ENCODE results near the gene VEZT.

DNA sequence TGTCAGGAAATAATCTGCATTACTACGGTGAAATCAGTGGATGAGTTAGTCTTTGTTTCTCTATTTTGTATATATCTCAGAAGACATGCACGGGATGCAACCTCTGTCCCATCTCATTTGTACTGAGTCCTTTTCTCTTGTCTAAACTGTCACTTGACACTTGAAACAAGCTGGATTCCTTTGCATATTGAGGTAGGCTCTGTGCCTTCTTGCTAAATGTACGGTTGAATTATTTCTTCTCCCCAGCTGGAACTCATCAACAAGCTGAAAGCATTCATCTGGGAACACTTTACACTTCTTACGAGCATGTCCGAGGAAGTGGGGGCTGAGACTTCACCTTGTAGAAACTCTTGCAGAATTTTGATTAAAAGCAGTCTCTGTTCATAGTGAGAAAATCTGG, 119.5 kb downstream of the VEZT start:
- TF ChIP-seq, protein P1, sequence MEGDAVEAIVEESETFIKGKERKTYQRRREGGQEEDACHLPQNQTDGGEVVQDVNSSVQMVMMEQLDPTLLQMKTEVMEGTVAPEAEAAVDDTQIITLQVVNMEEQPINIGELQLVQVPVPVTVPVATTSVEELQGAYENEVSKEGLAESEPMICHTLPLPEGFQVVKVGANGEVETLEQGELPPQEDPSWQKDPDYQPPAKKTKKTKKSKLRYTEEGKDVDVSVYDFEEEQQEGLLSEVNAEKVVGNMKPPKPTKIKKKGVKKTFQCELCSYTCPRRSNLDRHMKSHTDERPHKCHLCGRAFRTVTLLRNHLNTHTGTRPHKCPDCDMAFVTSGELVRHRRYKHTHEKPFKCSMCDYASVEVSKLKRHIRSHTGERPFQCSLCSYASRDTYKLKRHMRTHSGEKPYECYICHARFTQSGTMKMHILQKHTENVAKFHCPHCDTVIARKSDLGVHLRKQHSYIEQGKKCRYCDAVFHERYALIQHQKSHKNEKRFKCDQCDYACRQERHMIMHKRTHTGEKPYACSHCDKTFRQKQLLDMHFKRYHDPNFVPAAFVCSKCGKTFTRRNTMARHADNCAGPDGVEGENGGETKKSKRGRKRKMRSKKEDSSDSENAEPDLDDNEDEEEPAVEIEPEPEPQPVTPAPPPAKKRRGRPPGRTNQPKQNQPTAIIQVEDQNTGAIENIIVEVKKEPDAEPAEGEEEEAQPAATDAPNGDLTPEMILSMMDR (conservative IDR thresholded peaks at IDR 0.05 in 1 of 2, IDR thresholded peaks at IDR 0.05 in 1 of 2; ENCODE audit: low read depth in 1 of 2, low read length in 2 of 2): no peak
- no peak for TF ChIP-seq EZH2 (IDR thresholded peaks at IDR 0.05; ENCODE audit: low read length, missing control alignments)
